K562 (cell line): Measurements from ENCODE around the gene EXOC3L2. TPM values are rescaled to one million over a fixed set of nuclear protein-coding genes. Genes with fewer than 3 reads are reported as not detected.

Source experiments
- HMG20A ChIP-seq: fragments of 450-650 bp; formaldehyde crosslinking; conservative IDR thresholded peaks from 2 replicates; pipeline ENCODE4 v1.4.0; 2020; ENCODE audit warnings: mild to moderate bottlenecking, mixed read lengths
- HMGXB4 ChIP-seq: sonication (generic); formaldehyde crosslinking; IDR thresholded peaks from 2 replicates; pipeline ENCODE4 v1.8.1; 2023; ENCODE audit warnings: mild to moderate bottlenecking, missing genetic modification reagents
- HOMEZ ChIP-seq: fragments of 250-450 bp; sonication (Bioruptor Pico); IDR thresholded peaks from 2 replicates; pipeline ENCODE4 v1.4.0; 2020; ENCODE audit warnings: mild to moderate bottlenecking, moderate library complexity
- LARP7 ChIP-seq: fragments of 450-650 bp; IDR thresholded peaks from 2 replicates; pipeline ENCODE4 v1.6.1; 2016
- PRDM10 ChIP-seq: fragments of 450-650 bp; IDR thresholded peaks from 2 replicates; pipeline ENCODE4 v1.6.1; 2018; ENCODE audit not compliant: partially characterized antibody
- RBM17 ChIP-seq: fragments of 200-400 bp; formaldehyde crosslinking; IDR thresholded peaks from 2 replicates; pipeline ENCODE4 v1.6.1; 2017; ENCODE audit warnings: low read depth, mild to moderate bottlenecking, low read length, borderline replicate concordance
- ZBTB34 ChIP-seq: fragments of 250-450 bp; sonication (Bioruptor Pico); IDR thresholded peaks from 2 replicates; pipeline ENCODE4 v1.8.0; 2021; ENCODE audit warnings: mild to moderate bottlenecking, moderate library complexity
- ZNF79 ChIP-seq: fragments of 250-450 bp; sonication (Bioruptor Pico); IDR thresholded peaks from 2 replicates; pipeline ENCODE4 v1.4.0; 2020; ENCODE audit warnings: low read depth, mild to moderate bottlenecking, moderate library complexity
- polyA plus RNA-seq, 8 experiments: library from polyadenylated mRNA; depleted of rRNA in 4 of 8; stranded (reverse) in 5 of 8; unstranded in 3 of 8; fragments of >200 nt; fragmentation: Nextera tagmentation in 2 of 8; fragmentation: Illumina TruSeq in 1 of 8; extraction: Ambion mirVana in 2 of 8; extraction: Trizol in 1 of 8; gene quantifications; 2 replicates each; pipeline versions ENCODE4 v1.2.1 to v1.2.3, GENCODE V29; 2011 to 2014; ENCODE audit warnings: inconsistent platforms in 1 of 8, missing spikeins in 1 of 8
- total RNA-seq, 7 experiments: library from RNA; depleted of rRNA in 6 of 7; stranded (reverse); fragments of >200 nt in 6 of 7; fragmentation: Illumina TruSeq in 2 of 7; extraction: Trizol in 2 of 7; gene quantifications; 2 replicates each; pipeline versions ENCODE4 v1.2.1 to v1.2.3, GENCODE V29; 2011 to 2021; ENCODE audit warnings: low replicate concordance in 1 of 7

Gene EXOC3L2
- total and polyA plus RNA-seq, 9 of the 15 experiments (the other 6 are each of a cell fraction or from before 2014, with no cell fraction given): 0.31 to 19.0 (median 2.4) TPM

- TF ChIP-seq HMG20A (CRISPR knock-in tag): no peak
- TF ChIP-seq PRDM10: peak; percentile 68
- no peak for TF ChIP-seq HMGXB4 (CRISPR knock-in tag)
- no peak for TF ChIP-seq HOMEZ
- no peak for TF ChIP-seq ZNF79
- no peak for TF ChIP-seq ZBTB34 (CRISPR knock-in tag)
- TF ChIP-seq RBM17: no peak
- no peak for TF ChIP-seq LARP7
Measured at GRCh38 chr19:45179892-45180370, 65.3 kb downstream of the EXOC3L2 start (continued).
